SK-N-MC (cell line): ENCODE results near the gene JSRP1.

Experiments used
- DNase-seq: peaks from one replicate; pipeline ENCODE4 v3.0.0-alpha.2; 2011; ENCODE audit warnings: low read depth, low spot score
- H3K27ac ChIP-seq: fragments of 200-600 bp; sonication (generic); 2 replicates; pipeline ENCODE4 v1.5.1; 2016; ENCODE audit warnings: mixed run types
- H3K36me3 ChIP-seq: fragments of 200-600 bp; sonication (generic); 2 replicates; pipeline ENCODE4 v1.6.1; 2017; ENCODE audit warnings: antibody characterized with exemption, low read length, mixed read lengths; ENCODE audit not compliant: insufficient read depth
- H3K4me3 ChIP-seq: fragments of 200-600 bp; sonication (generic); 2 replicates; pipeline ENCODE4 v1.5.1; 2016
- H3K9ac ChIP-seq: fragments of 200-600 bp; sonication (generic); 2 replicates; pipeline ENCODE4 v1.8.0; 2017; ENCODE audit warnings: mixed run types, mixed read lengths; ENCODE audit not compliant: insufficient read length
- H3K9me3 ChIP-seq: fragments of 200-600 bp; sonication (generic); 2 replicates; pipeline ENCODE4 v1.6.1; 2017; ENCODE audit warnings: low read depth, mild to moderate bottlenecking, antibody characterized with exemption, low read length, moderate library complexity, mixed read lengths
- EZH2 ChIP-seq: fragments of 200-600 bp; sonication (generic); IDR thresholded peaks from one replicate; pipeline ENCODE4 v1.6.1; 2017; ENCODE audit warnings: antibody characterized with exemption
- FOXP2 ChIP-seq: optimal IDR thresholded peaks from 2 replicates; pipeline ENCODE3; 2011; ENCODE audit warnings: mild to moderate bottlenecking, moderate library complexity; ENCODE audit not compliant: insufficient read depth; ENCODE audit errors: extremely low read length, control extremely low read depth
- POLR2AphosphoS5 ChIP-seq: IDR thresholded peaks from 2 replicates; pipeline ENCODE4 v1.6.1; 2012; ENCODE audit warnings: mild to moderate bottlenecking, low read depth, low read length, borderline replicate concordance

Gene JSRP1

DNA sequence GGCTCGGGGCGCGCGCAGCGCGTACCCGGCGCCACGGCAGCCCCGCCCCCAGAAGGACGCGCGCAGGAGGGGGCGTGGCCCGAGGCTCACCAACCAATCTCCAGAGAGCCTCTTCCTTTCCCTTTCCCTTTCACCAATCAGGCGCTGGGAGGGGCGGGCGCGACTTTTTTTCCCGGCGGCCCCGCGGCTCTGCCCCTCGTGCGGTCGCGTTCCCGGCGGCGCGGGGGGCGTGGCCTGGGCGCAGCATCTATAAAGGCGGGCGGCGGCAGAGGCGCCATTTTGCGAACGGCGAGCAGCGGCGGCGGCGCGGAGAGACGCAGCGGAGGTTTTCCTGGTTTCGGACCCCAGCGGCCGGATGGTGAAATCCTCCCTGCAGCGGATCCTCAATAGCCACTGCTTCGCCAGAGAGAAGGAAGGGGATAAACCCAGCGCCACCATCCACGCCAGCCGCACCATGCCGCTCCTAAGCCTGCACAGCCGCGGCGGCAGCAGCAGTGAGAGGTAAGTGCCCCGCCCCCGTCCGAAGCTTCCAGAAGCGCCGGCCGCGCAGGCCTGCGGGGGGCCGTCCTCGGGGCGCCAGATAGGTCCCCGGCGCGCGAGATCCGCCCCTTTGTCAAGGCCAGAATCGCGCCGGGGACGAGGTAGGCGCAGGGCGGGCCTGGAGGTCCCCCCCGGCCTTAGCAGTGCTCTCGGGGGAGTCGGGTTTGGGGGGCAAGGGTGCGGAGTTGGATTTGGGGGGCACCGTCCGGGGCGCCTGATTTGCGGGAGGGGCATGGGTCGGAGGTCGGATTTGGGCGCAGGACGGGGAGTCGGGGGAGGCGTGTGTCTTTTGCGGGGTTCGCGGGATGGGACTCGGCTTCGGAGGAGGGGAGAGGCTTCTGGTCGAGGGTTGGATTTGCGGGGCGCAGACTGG lies 13.3 kb upstream of the JSRP1 start:
- Histone ChIP-seq H3K4me3 (peak overlapping the region; percentile 96), H3K9ac (peak overlapping the region; percentile 93), H3K27ac (peak overlapping the region; percentile 80), H3K36me3 (peaks cover 36% of the 10 kb centered on the region), H3K9me3 (no peaks in the 10 kb centered on the region)
- peak; percentile 99 for TF ChIP-seq POLR2AphosphoS5
- TF ChIP-seq EZH2: no peak
- DNase-seq: peak; percentile 77

DNA sequence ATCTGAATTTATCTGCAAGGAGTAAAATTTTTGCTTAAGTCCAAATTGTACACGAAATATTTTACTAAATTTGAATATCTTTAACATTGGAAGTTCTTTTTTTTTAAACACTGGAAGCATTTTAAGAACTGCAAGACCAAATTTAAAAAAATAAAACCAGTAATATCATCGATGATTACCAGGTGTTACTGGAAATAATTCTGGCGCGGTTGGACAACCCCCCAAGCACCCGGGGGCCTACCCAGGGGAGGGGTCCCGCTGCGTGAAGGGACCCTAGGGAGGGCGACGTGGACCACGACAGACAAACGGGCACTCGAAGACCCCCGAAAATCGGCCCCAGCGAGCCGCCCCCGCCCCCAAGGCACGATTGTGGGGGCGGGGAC lies 12.6 kb upstream of the JSRP1 start:
- H3K9me3 ChIP-seq: no peaks in the 10 kb centered on the region
- H3K4me3 ChIP-seq: peak overlapping the region; percentile 96
- peak overlapping the region; percentile 73 for H3K27ac ChIP-seq
- DNase-seq: no peak
- H3K9ac ChIP-seq: peak overlapping the region; percentile 85
- TF ChIP-seq EZH2: no peak
- TF ChIP-seq FOXP2: no peak
- no peak for TF ChIP-seq POLR2AphosphoS5
- H3K36me3 ChIP-seq: peaks cover 29% of the 10 kb centered on the region

DNA sequence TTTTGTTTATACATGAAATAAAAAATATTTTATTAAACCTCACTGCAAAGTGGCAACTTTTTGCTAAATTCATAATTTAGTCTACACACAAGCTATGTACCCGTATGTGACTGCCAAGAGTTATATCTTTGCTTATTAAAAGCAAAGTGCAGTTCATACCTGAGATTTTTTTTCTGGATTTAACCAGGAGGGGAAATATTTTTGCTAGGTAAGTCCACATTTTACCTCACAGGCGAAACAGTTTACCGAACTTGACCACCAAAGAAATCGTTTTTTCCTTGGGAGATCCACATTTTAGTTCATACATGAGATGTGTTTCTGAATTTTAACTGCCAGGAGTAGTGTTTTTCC lies 12.2 kb upstream of the JSRP1 start:
- no peak for TF ChIP-seq FOXP2
- no peak for TF ChIP-seq POLR2AphosphoS5
- TF ChIP-seq EZH2: no peak
- Histone ChIP-seq H3K4me3 (peak overlapping the region; percentile 96), H3K9ac (peak overlapping the region; percentile 85), H3K36me3 (peaks cover 25% of the 10 kb centered on the region), H3K27ac (peak overlapping the region; percentile 73), H3K9me3 (no peaks in the 10 kb centered on the region)
- no peak for DNase-seq

DNA sequence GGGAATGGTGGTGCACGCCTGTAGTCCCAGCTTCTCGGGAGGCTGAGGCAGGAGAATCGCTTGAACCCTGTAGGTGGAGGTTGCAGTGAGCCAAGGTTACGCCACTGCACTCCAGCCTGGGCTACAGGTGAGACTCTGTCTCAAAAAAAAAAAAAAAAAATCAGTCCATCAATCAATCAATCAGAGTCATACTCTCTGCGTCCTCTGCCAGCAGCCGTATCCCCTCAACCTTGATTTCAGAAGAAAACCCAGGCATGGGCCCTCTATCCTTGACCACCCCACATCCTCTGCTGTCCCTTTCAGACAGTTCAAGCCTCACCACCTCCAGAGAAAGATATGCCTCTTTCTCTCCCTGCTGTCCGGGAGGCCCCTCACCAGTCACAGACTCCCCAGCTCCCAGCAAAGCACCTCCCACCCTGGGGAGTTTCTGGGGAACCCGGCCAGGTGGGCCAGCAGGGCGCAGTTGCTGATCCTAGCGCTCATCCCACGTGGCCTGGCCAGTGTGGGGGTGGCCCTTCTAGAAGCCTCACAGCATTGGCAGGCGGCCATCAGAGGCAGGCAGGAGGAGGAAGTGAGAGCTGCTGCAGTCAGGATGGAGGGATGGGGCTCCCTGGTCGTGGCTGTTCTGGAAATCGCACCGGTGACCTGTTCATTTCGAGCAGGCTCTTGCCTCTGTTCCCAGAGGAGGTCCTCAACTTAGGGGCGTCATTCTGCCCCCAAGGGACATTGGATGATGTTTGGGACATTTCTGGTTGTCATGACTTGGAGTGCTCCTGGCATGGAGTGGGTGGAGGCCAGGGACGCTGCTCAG lies 10.2 kb upstream of the JSRP1 start:
- TF ChIP-seq POLR2AphosphoS5 (no peak), FOXP2 (no peak), EZH2 (no peak)
- Histone ChIP-seq H3K27ac (no peak overlapping the region), H3K4me3 (no peak overlapping the region), H3K9me3 (no peaks in the 10 kb centered on the region), H3K36me3 (peaks cover 6% of the 10 kb centered on the region), H3K9ac (no peak overlapping the region)
- DNase-seq: no peak

DNA sequence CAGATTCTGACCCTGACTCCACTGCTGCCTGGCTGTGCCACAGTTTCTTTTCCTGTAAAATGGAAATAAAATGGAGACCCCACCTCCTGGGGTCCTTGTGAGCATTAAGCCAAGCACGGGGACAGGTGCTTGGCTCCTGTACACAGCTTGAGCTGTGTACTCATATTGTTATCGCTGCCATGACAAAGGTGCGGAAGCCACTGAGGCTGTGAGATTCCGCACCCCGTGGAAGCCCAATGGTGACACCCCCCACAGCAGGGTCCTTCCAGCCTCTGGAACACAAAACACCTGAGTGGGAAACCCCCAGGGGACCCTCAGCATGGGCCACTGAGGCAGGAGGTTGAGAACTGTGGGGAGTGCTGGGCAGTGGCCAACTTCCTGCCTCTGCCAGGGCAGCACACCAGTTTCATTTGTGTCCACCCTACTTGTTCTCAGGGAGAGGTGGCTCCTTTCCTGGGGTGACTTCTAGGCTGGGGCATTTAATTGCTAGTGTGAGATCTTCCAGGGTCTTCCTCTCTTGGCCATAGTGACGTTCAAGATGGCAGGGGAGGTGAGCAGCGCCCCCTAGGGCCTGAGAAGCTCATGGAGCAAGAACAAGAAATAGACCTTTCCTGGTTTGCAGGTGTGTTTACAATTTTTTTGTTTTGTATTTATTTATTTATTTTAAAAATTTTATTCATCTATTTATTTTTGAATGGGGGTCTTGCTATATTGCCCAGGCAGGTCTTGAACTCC lies 5.4 kb upstream of the JSRP1 start:
- Histone ChIP-seq H3K36me3 (no peaks in the 10 kb centered on the region), H3K4me3 (no peak overlapping the region), H3K9ac (no peak overlapping the region), H3K9me3 (no peaks in the 10 kb centered on the region), H3K27ac (no peak overlapping the region)
- no peak for DNase-seq
- TF ChIP-seq FOXP2 (no peak), POLR2AphosphoS5 (no peak), EZH2 (no peak)

DNA sequence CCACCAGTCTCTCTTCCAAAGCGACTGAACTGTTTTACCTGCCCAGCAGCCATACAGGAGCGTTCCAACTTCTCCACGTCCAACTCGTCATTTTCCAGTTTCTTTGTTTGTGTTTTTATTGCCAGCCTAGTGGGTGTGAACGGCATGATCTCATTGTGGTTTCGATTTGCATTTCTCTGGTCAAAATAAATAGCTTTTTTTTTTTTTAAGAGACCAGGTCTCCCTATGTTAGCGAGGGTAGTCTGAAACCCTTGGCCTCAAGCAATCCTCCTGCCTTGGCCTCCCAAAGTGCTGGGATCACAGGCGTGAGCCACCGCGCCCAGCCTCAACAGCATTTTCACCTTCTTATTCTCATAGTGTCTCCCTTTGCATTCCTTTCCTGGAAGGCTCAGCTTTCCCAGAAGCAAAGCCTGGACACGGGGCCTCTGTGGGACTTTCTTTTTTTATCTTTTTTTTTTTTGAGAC lies 4.2 kb upstream of the JSRP1 start:
- no peak for DNase-seq
- H3K9ac ChIP-seq: no peak overlapping the region
- no peaks in the 10 kb centered on the region for H3K36me3 ChIP-seq
- H3K9me3 ChIP-seq: no peaks in the 10 kb centered on the region
- H3K27ac ChIP-seq: no peak overlapping the region
- H3K4me3 ChIP-seq: no peak overlapping the region
- TF ChIP-seq POLR2AphosphoS5: no peak
- TF ChIP-seq FOXP2: no peak
- TF ChIP-seq EZH2: no peak

DNA sequence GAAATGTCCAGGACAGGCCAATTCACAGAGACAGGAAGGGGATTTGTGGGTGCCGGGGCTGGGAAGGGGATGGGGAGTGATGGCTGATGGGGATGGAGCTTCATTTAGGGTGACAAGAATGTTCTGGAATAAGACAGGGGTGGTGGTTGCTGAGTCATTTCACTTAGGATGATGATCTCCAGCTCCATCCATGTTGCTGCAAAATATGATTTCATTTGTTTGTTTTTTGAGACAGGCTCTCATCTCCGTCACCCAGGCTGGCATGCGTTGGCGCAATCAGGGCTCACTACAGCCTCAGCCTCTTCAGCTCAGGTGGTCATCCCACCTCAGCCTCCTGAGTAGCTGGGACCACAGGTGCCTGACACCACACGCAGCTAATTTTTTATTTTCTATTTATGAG lies 3.1 kb upstream of the JSRP1 start:
- H3K4me3 ChIP-seq: no peak overlapping the region
- no peaks in the 10 kb centered on the region for H3K9me3 ChIP-seq
- H3K27ac ChIP-seq: no peak overlapping the region
- TF ChIP-seq EZH2 (no peak), FOXP2 (no peak), POLR2AphosphoS5 (no peak)
- no peak for DNase-seq
- no peak overlapping the region for H3K9ac ChIP-seq
- H3K36me3 ChIP-seq: no peaks in the 10 kb centered on the region

DNA sequence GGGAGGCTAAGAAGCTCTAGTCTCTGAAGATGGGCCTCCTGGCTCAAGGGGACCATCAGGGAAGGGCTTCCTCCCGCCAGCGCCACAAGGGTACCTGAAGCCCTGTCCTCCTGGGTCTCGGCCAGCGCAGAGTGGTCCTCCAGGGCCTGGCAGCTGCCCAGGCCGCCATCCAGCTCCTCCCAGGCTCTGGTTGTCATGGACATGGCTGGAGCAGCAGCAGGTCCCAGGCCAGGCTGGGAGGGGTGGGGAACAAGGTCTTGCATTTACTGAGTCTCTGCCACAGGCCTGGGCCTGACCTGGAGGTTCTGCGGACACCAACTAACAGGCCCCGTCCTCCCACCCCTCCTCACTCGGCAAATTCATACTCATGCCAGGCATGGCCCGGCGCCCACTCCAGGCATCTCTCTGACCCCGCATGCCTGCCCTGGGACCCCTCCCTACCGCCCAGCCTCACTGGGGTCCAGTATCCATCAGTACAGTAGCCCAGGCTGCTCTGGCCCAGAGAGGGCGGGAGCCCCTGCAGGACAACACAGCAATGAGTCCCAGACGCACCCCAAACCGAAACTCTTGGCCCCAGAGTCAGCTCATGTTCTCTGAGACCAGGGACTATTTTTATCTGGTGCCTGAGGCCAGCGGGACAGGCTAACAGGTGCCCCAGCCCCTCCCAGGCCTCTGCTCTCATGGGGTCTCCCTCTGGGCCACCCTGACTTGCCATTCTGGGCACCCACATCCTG lies 938 bp downstream of the JSRP1 start:
- TF ChIP-seq FOXP2 (no peak), EZH2 (no peak), POLR2AphosphoS5 (no peak)
- H3K36me3 ChIP-seq: no peaks in the 10 kb centered on the region
- no peak overlapping the region for H3K27ac ChIP-seq
- H3K4me3 ChIP-seq: no peak overlapping the region
- no peak overlapping the region for H3K9ac ChIP-seq
- no peaks in the 10 kb centered on the region for H3K9me3 ChIP-seq
- no peak for DNase-seq
